Adrenal gland (tissue), 5 donors: ENCODE results near the gene AVPR2.

Experiments used
- CTCF ChIP-seq, 6 experiments: fragments of 450-650 bp in 4 of 6; fragments of 200-600 bp in 2 of 6; sonication (generic) in 1 of 6; IDR thresholded peaks; 1 replicate in 5 of 6; 2 replicates in 1 of 6; pipeline versions ENCODE4 v1.5.1 to v1.8.0; 2016 to 2021; ENCODE audit warnings: antibody characterized with exemption in 6 of 6, mild to moderate bottlenecking in 2 of 6, moderate library complexity in 1 of 6
- POLR2A ChIP-seq, 2 donors: fragments of 450-650 bp; IDR thresholded peaks; one replicate each; pipeline ENCODE4 v1.6.1; 2017; ENCODE audit warnings: antibody characterized with exemption in 2 of 2, mild to moderate bottlenecking in 2 of 2, moderate library complexity in 1 of 2
- donor health status: DM: no; HTN: no; CAD: no.

- no peak for TF ChIP-seq CTCF (IDR thresholded peaks at IDR 0.05)
- no peak for TF ChIP-seq POLR2A (IDR thresholded peaks at IDR 0.05)
These were observed 43.6 kb downstream of the AVPR2 start for GRCh38 chrX:153948002-153948466.
